Motor neuron (in vitro differentiated cells): Measurements from ENCODE around the gene NANOS1. TPM values are rescaled to one million over a fixed set of nuclear protein-coding genes. Genes with fewer than 3 reads are reported as not detected.

Source experiments
- ATAC-seq, 8 experiments: fragments of 200-7000 bp; cut with Tn5 transposase; replicated peaks in 6 of 8; 2 replicates each; pipeline ENCODE4 v1.8.0; 2021; ENCODE audit warnings: mild to moderate bottlenecking in 8 of 8, moderate library complexity in 8 of 8
- H3K27ac ChIP-seq, 2 donors: fragments of 250-450 bp; sonication (Bioruptor Pico); 2 replicates each; pipeline ENCODE4 v1.9.0; 2021; ENCODE audit warnings: antibody characterized with exemption in 2 of 2, mild to moderate bottlenecking in 2 of 2, moderate library complexity in 1 of 2
- H3K4me1 ChIP-seq, 2 donors: fragments of 250-450 bp; sonication (Bioruptor Pico); replicated peaks in 1 of 2; 2 replicates each; pipeline ENCODE4 v1.6.1; 2021; ENCODE audit warnings: antibody characterized with exemption in 2 of 2, mild to moderate bottlenecking in 2 of 2, moderate library complexity in 1 of 2
- H3K4me3 ChIP-seq, 5 donors: fragments of 250-450 bp; sonication (Bioruptor Pico); 2 replicates each; pipeline ENCODE4 v1.9.0; 2021; ENCODE audit warnings: antibody characterized with exemption in 5 of 5, mild to moderate bottlenecking in 5 of 5, moderate library complexity in 4 of 5
- WGBS, 10 experiments: fragments of 450-650 bp; shearing (Covaris generic); methylation state at CpG; one replicate each; pipeline ENCODE4 v1.0.0; 2022; 5-methylcytosine and 5-hydroxymethylcytosine counted together
- in situ Hi-C, 9 experiments: fragments of 400-800 bp; cut with MboI; loops; one replicate each; pipeline ENCODE4 v1.15.0; 2021; ENCODE audit warnings: low sequenced_read_pairs in 9 of 9, low pct_unique_long_range_greater_than_20kb in 2 of 9; ENCODE audit not compliant: unreplicated experiment in 9 of 9
- total RNA-seq, 8 experiments: library from RNA; unstranded; fragments of 300-600 nt; gene quantifications; 2 replicates each; pipeline versions ENCODE4 v1.2.3 to v1.2.4, GENCODE V29; 2022

The NANOS1 gene
- total RNA-seq, 8 experiments from 2014 or later = 1.1 to 26.4 (median 6.7) TPM

- no peak for ATAC-seq
- no peak overlapping the region for H3K27ac ChIP-seq
- in situ Hi-C loops = no loop called here
- no peak overlapping the region for H3K4me3 ChIP-seq
- H3K4me1 ChIP-seq = no peaks in the 10 kb centered on the region
- WGBS, 10 experiments = 73 to 100% (median 86%) methylated on average over 1 to 6 of the region's 10 CpGs
Measured at GRCh38 chr10:118995739-118996138, 33.8 kb upstream of the NANOS1 start.

GRCh38 chr10:118997379-118997778, 32.1 kb upstream of the NANOS1 start:
- H3K4me1 ChIP-seq = no peaks in the 10 kb centered on the region
- H3K4me3 ChIP-seq = no peak overlapping the region
- in situ Hi-C loops = no loop called here
- WGBS, 10 experiments = 67 to 92% (median 90%) methylated on average over 2 of the region's 2 CpGs; no CpG with 5 or more reads in 7 of the 10 experiments
- ATAC-seq = no peak
- no peak overlapping the region for H3K27ac ChIP-seq

GRCh38 chr10:118998183-118998582, 31.3 kb upstream of the NANOS1 start:
- ATAC-seq = no peak
- Histone ChIP-seq H3K4me3 (no peak overlapping the region), H3K4me1 (no peaks in the 10 kb centered on the region), H3K27ac (no peak overlapping the region)
- in situ Hi-C loops = no loop called here
- 34 to 100% (median 71%) methylated on average over 1 to 4 of the region's 5 CpGs for WGBS, 10 experiments

GRCh38 chr10:119001717-119002500, 27.6 kb upstream of the NANOS1 start:
- Histone ChIP-seq H3K27ac (no peak overlapping the region), H3K4me3 (no peak overlapping the region), H3K4me1 (no peaks in the 10 kb centered on the region)
- in situ Hi-C loops = loop anchor here in 1 of 9 experiments (25.0 kb wide), 1 partner anchor 440 kb away; no protein-coding TSS in a partner anchor
- ATAC-seq = no peak
- 14 to 100% (median 87%) methylated on average over 1 to 5 of the region's 10 CpGs; no CpG with 5 or more reads in 3 of the 10 experiments for WGBS, 10 experiments

GRCh38 chr10:119003572-119004289, 25.8 kb upstream of the NANOS1 start:
- ATAC-seq = peak in 2 of 8 experiments; percentile 59 to 80
- Histone ChIP-seq H3K4me1 (no peaks in the 10 kb centered on the region), H3K4me3 (no peak overlapping the region), H3K27ac (no peak overlapping the region)
- 0 to 86% (median 60%) methylated on average over 1 to 5 of the region's 7 CpGs; no CpG with 5 or more reads in 4 of the 10 experiments for WGBS, 10 experiments
- in situ Hi-C loops = loop anchor here in 1 of 9 experiments (25.0 kb wide), 1 partner anchor 441 kb away; no protein-coding TSS in a partner anchor

GRCh38 chr10:119005362-119006043, 24.0 kb upstream of the NANOS1 start:
- Histone ChIP-seq H3K4me3 (no peak overlapping the region), H3K4me1 (no peaks in the 10 kb centered on the region), H3K27ac (no peak overlapping the region)
- WGBS, 10 experiments = 71 to 100% (median 87%) methylated on average over 2 to 8 of the region's 9 CpGs; no CpG with 5 or more reads in 2 of the 10 experiments
- ATAC-seq = peak in 1 of 8 experiments; percentile 42
- in situ Hi-C loops = loop anchor here in 1 of 9 experiments (25.0 kb wide), 1 partner anchor 443 kb away; no protein-coding TSS in a partner anchor

- peak in 4 of 8 experiments; percentile 58 to 85 (median 71) for ATAC-seq
- in situ Hi-C loops = loop anchor here in 1 of 9 experiments (25.0 kb wide), 1 partner anchor 444 kb away; no protein-coding TSS in a partner anchor
- Histone ChIP-seq H3K27ac (no peak overlapping the region), H3K4me3 (no peak overlapping the region), H3K4me1 (no peaks in the 10 kb centered on the region)
- 0 to 77% (median 17%) methylated on average over 1 to 5 of the region's 9 CpGs; no CpG with 5 or more reads in 2 of the 10 experiments for WGBS, 10 experiments
Measured at GRCh38 chr10:119006451-119007210, 22.9 kb upstream of the NANOS1 start.

- in situ Hi-C loops = loop anchor here in 1 of 9 experiments (25.0 kb wide), 1 partner anchor 445 kb away; no protein-coding TSS in a partner anchor
- ATAC-seq = peak in 3 of 8 experiments; percentile 13 to 74 (median 23)
- Histone ChIP-seq H3K27ac (no peak overlapping the region), H3K4me1 (no peaks in the 10 kb centered on the region), H3K4me3 (no peak overlapping the region)
- WGBS, 10 experiments = 0 to 93% (median 60%) methylated on average over 1 to 4 of the region's 4 CpGs
Measured at GRCh38 chr10:119007211-119007574, 22.3 kb upstream of the NANOS1 start.

GRCh38 chr10:119020627-119020946, 8.9 kb upstream of the NANOS1 start:
- 0 to 83% (median 30%) methylated on average over 1 of the region's 2 CpGs; no CpG with 5 or more reads in 6 of the 10 experiments for WGBS, 10 experiments
- in situ Hi-C loops = loop anchor here in 1 of 9 experiments (25.0 kb wide), 1 partner anchor 458 kb away; no protein-coding TSS in a partner anchor
- H3K4me3 ChIP-seq = no peak overlapping the region
- H3K4me1 ChIP-seq = no peaks in the 10 kb centered on the region
- ATAC-seq = peak in 3 of 8 experiments; percentile 33 to 84 (median 77)
- no peak overlapping the region for H3K27ac ChIP-seq

GRCh38 chr10:119022846-119023552, 6.5 kb upstream of the NANOS1 start:
- no peak overlapping the region for H3K4me3 ChIP-seq
- ATAC-seq = peak in 3 of 8 experiments; percentile 38 to 59 (median 51)
- 0 to 50% (median 43%) methylated on average over 1 to 7 of the region's 8 CpGs; no CpG with 5 or more reads in 3 of the 10 experiments for WGBS, 10 experiments
- no peaks in the 10 kb centered on the region for H3K4me1 ChIP-seq
- no peak overlapping the region for H3K27ac ChIP-seq
- in situ Hi-C loops = loop anchor here in 1 of 9 experiments (25.0 kb wide), 1 partner anchor 461 kb away; no protein-coding TSS in a partner anchor

- Histone ChIP-seq H3K27ac (no peak overlapping the region), H3K4me1 (no peaks in the 10 kb centered on the region), H3K4me3 (no peak overlapping the region)
- 0% methylated on average over 1 of the region's 8 CpGs; no CpG with 5 or more reads in 9 of the 10 experiments for WGBS, 10 experiments
- in situ Hi-C loops = loop anchor here in 1 of 9 experiments (25.0 kb wide), 1 partner anchor 461 kb away; no protein-coding TSS in a partner anchor
- ATAC-seq = no peak
Measured at GRCh38 chr10:119023553-119023868, 6.0 kb upstream of the NANOS1 start.
